OCI-LY7 (cell line): ENCODE results near the gene C1GALT1C1. TPM values are rescaled to one million over a fixed set of nuclear protein-coding genes. Genes with fewer than 3 reads are reported as not detected.

ENCODE experiments used
- Bru-seq: library from RNA; stranded (reverse); fragments of 400-500 nt; gene quantifications from one replicate; lab custom pipeline; 2021; lab: Mats Ljungman, UMichigan
- BruChase-seq, 2 experiments: library from RNA; stranded (reverse); fragments of 400-500 nt; gene quantifications; one replicate each; lab custom pipeline; 2021; lab: Mats Ljungman, UMichigan
- BruUV-seq: library from RNA; stranded (reverse); fragments of 400-500 nt; replicated peaks from 2 replicates; lab custom pipeline; 2021; lab: Mats Ljungman, UMichigan
- CTCF ChIA-PET: fragments of 300-600 bp; sonication (Branson Sonifier 250); formaldehyde crosslinking; loops from one replicate; lab custom pipeline; 2022; ENCODE audit warnings: antibody characterized with exemption; ENCODE audit not compliant: unreplicated experiment; lab: Charles Lee
- POLR2A ChIA-PET: fragments of 300-600 bp; sonication (Branson Sonifier 250); formaldehyde crosslinking; loops from one replicate; lab custom pipeline; 2022; ENCODE audit warnings: antibody characterized with exemption; lab: Charles Lee
- DNase-seq: peaks from one replicate; pipeline ENCODE4 v3.0.0-alpha.2; 2015; ENCODE audit warnings: low spot score
- H2AFZ ChIP-seq: fragments of 200-600 bp; sonication (generic), shearing (Covaris generic); 2 replicates; pipeline ENCODE4 v1.6.1; 2014; ENCODE audit warnings: mild to moderate bottlenecking, antibody characterized with exemption, low read length, moderate library complexity
- H3K27ac ChIP-seq: fragments of 200-600 bp; sonication (generic); 2 replicates; pipeline ENCODE4 v1.5.1; 2014; ENCODE audit warnings: mixed run types, low read depth, mild to moderate bottlenecking, moderate library complexity, low read length, inconsistent platforms; ENCODE audit not compliant: poor library complexity, severe bottlenecking
- H3K36me3 ChIP-seq: fragments of 200-600 bp; sonication (generic); 2 replicates; pipeline ENCODE4 v1.6.1; 2014; ENCODE audit warnings: mild to moderate bottlenecking, antibody characterized with exemption, low read length, moderate library complexity, mixed read lengths; ENCODE audit not compliant: insufficient read depth
- H3K4me1 ChIP-seq: fragments of 200-600 bp; sonication (generic); 2 replicates; pipeline ENCODE4 v1.5.1; 2014; ENCODE audit warnings: mild to moderate bottlenecking, low read length; ENCODE audit not compliant: insufficient read depth, poor library complexity, severe bottlenecking
- H3K4me2 ChIP-seq: fragments of 200-600 bp; sonication (generic); 2 replicates; pipeline ENCODE4 v1.6.1; 2014; ENCODE audit warnings: mild to moderate bottlenecking, low read length
- H3K4me3 ChIP-seq: fragments of 200-600 bp; sonication (generic); 2 replicates; pipeline ENCODE4 v1.5.1; 2014; ENCODE audit warnings: mild to moderate bottlenecking, low read depth, low read length; ENCODE audit not compliant: poor library complexity, severe bottlenecking
- H3K79me2 ChIP-seq: fragments of 200-600 bp; sonication (generic); 2 replicates; pipeline ENCODE4 v1.6.1; 2016; ENCODE audit warnings: low read depth, mild to moderate bottlenecking, low read length, moderate library complexity, mixed read lengths; ENCODE audit not compliant: insufficient read depth
- H3K9me2 ChIP-seq: fragments of 200-600 bp; sonication (generic); 2 replicates; pipeline ENCODE4 v1.6.1; 2016; ENCODE audit warnings: mild to moderate bottlenecking, low read length, mixed read lengths; ENCODE audit not compliant: insufficient read depth
- H3K9me3 ChIP-seq: fragments of 200-600 bp; sonication (generic); 2 replicates; pipeline ENCODE4 v1.6.1; 2014; ENCODE audit warnings: mild to moderate bottlenecking, mixed run types, low read length, mixed read lengths
- H4K20me1 ChIP-seq: fragments of 200-600 bp; sonication (generic); 2 replicates; pipeline ENCODE4 v1.6.1; 2014; ENCODE audit warnings: mild to moderate bottlenecking, antibody characterized with exemption, low read length, moderate library complexity, mixed read lengths; ENCODE audit not compliant: insufficient read depth
- EZH2phosphoT487 ChIP-seq: fragments of 200-600 bp; sonication (generic); IDR thresholded peaks from 2 replicates; pipeline ENCODE4 v1.6.1; 2018; ENCODE audit warnings: low read depth, borderline replicate concordance, mild to moderate bottlenecking, mixed run types, antibody characterized with exemption, low read length, moderate library complexity, mixed read lengths
- intact Hi-C: fragments of 100-400 bp; cut with micrococcal nuclease; formaldehyde crosslinking; loops from one replicate; pipeline ENCODE4 v1.10.0; 2022; ENCODE audit not compliant: unreplicated experiment
- long read RNA-seq: library from polyadenylated mRNA; stranded (forward); transcript quantifications from one replicate; pipeline ENCODE4 v2.0.0, GENCODE V29; 2022
- total RNA-seq, 2 experiments: library from RNA; depleted of rRNA in 1 of 2; stranded (reverse); fragments of >200 nt in 1 of 2; shearing (Covaris generic) in 1 of 2; gene quantifications; 2 replicates each; pipeline ENCODE4 v1.2.3, GENCODE V29; 2014 to 2022
- TF ChIP-seq, protein P1 (sequence below): fragments of 200-600 bp; sonication (generic); conservative IDR thresholded peaks from 2 replicates; pipeline ENCODE4 v1.5.1; 2014; ENCODE audit warnings: mild to moderate bottlenecking, antibody characterized with exemption, low read length, moderate library complexity, mixed read lengths

Gene C1GALT1C1
- total RNA-seq (2014; rRNA removed; shearing (Covaris generic)) (16.5 and 16.8 TPM in 2 replicates), total RNA-seq (2022) (10.9 and 11.8 TPM in 2 replicates), Bru-seq, nascent RNA (percentile 75 among the genes with signal in this experiment), BruChase-seq, experiment 1, labeled RNA remaining after a 6-hour chase (percentile 68 among the genes with signal in this experiment), BruChase-seq, experiment 2, labeled RNA remaining after a 2-hour chase (percentile 81 among the genes with signal in this experiment)
- long read RNA-seq, transcript C1GALT1C1-201 (2 exons, 1,613 nt), result major isoform, 22 of 25 reads
- long read RNA-seq, partial matches to known transcripts, result 0 of 25 reads
- long read RNA-seq, other reads (novel, unspliced or antisense), result 2 of 25 reads

DNA sequence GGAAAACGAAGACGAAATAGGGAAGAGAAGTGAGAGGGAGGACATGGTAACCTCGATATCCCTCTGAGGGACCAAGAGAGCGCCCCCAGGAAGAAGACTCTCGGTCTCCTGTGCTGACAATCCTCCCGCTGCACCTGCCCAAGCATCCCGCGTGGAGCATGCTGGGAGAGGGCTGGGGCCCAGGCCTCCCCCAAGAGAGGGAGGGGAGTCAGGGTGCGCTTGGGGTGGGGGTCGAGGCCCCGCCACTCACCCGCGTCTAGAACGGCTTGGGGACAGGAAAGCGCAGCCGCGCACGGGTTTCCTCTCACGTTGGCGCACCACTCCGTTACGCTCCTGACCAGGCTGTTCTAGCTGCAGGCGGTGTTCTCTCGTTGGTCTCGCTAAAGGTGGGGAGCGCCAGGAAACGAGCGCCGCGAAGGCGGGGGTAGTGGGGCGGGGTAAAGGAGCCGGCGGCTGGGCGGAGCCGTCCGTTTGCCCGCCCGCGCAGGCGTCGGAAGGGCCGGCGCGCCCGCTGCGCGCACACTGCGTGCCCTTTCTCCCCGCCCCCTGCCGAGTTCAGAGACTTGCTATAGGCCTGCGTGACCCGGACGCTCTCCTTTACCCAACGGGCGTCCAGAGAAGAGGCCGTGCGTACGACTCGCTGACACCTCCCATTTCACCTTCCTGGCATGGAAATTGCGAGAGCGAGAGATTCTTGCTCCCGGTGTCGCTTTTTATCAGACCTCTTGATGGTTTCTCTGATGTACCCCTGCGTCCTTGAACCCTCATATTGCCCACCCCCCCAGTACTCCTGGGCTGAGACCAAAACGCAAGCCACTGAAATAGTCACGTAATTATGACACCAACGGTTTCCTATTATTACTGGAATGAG, at the start of gene C1GALT1C1:
TSS of gene C1GALT1C1 (minus strand) at position 388 of the 871 bp plus-strand sequence. CDS start 2,888 bp downstream, outside the sequence.
- H4K20me1 ChIP-seq, result no peaks in the 10 kb centered on the region
- H3K36me3 ChIP-seq, result peaks cover 3% of the 10 kb centered on the region; the same call in 1 of the 2 replicates
- H3K9me3 ChIP-seq, result no peaks in the 10 kb centered on the region
- H3K9me2 ChIP-seq, result no peaks in the 10 kb centered on the region
- peaks cover 41% of the 10 kb centered on the region for H3K4me1 ChIP-seq
- no peak for TF ChIP-seq EZH2phosphoT487
- TF ChIP-seq, protein P1, sequence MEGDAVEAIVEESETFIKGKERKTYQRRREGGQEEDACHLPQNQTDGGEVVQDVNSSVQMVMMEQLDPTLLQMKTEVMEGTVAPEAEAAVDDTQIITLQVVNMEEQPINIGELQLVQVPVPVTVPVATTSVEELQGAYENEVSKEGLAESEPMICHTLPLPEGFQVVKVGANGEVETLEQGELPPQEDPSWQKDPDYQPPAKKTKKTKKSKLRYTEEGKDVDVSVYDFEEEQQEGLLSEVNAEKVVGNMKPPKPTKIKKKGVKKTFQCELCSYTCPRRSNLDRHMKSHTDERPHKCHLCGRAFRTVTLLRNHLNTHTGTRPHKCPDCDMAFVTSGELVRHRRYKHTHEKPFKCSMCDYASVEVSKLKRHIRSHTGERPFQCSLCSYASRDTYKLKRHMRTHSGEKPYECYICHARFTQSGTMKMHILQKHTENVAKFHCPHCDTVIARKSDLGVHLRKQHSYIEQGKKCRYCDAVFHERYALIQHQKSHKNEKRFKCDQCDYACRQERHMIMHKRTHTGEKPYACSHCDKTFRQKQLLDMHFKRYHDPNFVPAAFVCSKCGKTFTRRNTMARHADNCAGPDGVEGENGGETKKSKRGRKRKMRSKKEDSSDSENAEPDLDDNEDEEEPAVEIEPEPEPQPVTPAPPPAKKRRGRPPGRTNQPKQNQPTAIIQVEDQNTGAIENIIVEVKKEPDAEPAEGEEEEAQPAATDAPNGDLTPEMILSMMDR, result peak; percentile 51
- POLR2A ChIA-PET, result interaction anchor here (0.6 to 1.6 kb wide), 3 partner anchors 45 to 380 kb away, joined by 3 to 5 read pairs (median 4); no protein-coding TSS in a partner anchor
- peak within 1 kb of the TSS; percentile 81 for H3K27ac ChIP-seq
- no TSS peak for BruUV-seq
- peak within 1 kb of the TSS; percentile 92 for H3K4me2 ChIP-seq
- intact Hi-C loops, result loop anchor here (2.0 kb wide), 2 partner anchors 25 to 123 kb away; partner anchors contain the start of gene MCTS1
- peak within 1 kb of the TSS; percentile 51; the same call in 1 of the 2 replicates for H2AFZ ChIP-seq
- DNase-seq, result peak; percentile 94
- CTCF ChIA-PET, result no interaction called here
- peak within 1 kb of the TSS; percentile 74 for H3K4me3 ChIP-seq
- H3K79me2 ChIP-seq, result peaks cover 40% of the 10 kb centered on the region

DNA sequence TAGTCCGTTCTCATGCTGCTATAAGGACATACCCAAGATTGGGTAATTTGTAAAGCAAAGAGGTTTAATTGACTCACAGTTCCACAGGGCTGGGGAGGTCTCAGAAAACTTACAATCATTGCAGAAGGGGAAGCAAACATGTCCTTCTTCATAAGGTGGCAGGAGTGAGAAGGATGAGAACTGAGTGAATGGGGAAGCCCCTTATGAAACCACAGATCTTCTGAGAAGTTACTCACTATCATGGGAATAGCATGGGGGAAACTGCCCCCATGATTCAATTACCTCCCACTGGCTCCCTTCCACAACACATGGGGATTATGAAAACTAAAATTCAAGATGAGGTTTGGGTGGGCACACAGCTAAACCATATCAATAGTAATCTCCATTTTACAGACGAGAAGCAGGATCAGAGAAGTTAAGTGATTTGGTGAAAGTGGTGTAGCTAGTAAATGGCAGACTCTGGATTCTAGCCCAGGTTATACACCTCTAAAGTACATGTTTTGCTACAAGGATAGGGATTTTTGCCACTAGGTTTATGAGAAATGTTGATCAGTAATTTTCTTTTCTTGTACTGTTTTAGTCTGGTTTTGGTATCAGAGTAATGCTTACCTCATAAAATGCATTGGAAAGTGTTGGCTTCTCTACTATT, 47.3 kb upstream of the C1GALT1C1 start:
- Histone ChIP-seq H4K20me1 (no peaks in the 10 kb centered on the region), H3K79me2 (no peaks in the 10 kb centered on the region), H3K9me2 (no peaks in the 10 kb centered on the region), H3K27ac (no peak overlapping the region), H3K4me1 (no peaks in the 10 kb centered on the region), H3K36me3 (no peaks in the 10 kb centered on the region; the same call in 1 of the 2 replicates), H3K9me3 (no peaks in the 10 kb centered on the region), H3K4me3 (no peak overlapping the region), H3K4me2 (no peak overlapping the region), H2AFZ (no peak overlapping the region)
- intact Hi-C loops, result no loop called here
- POLR2A ChIA-PET, result interaction anchor here (0.6 to 0.7 kb wide), 2 partner anchors 85 kb away, joined by 3 to 4 read pairs; no protein-coding TSS in a partner anchor
- CTCF ChIA-PET, result no interaction called here
- BruUV-seq, result no TSS peak
- DNase-seq, result no peak
- TF ChIP-seq, protein P1, result no peak
- no peak for TF ChIP-seq EZH2phosphoT487
